Loucy (cell line): Measurements from ENCODE around the gene ZMYND15.

Source experiments
- EZH2phosphoT487 ChIP-seq: fragments of 200-600 bp; IDR thresholded peaks from 2 replicates; pipeline ENCODE4 v1.6.1; 2018; ENCODE audit warnings: antibody characterized with exemption, mild to moderate bottlenecking, moderate library complexity, borderline replicate concordance
- TF ChIP-seq, protein P1 (sequence below): fragments of 200-600 bp; sonication (generic); conservative IDR thresholded peaks from 2 replicates; pipeline ENCODE4 v1.5.1; 2014; ENCODE audit warnings: mild to moderate bottlenecking, antibody characterized with exemption, low read length

DNA sequence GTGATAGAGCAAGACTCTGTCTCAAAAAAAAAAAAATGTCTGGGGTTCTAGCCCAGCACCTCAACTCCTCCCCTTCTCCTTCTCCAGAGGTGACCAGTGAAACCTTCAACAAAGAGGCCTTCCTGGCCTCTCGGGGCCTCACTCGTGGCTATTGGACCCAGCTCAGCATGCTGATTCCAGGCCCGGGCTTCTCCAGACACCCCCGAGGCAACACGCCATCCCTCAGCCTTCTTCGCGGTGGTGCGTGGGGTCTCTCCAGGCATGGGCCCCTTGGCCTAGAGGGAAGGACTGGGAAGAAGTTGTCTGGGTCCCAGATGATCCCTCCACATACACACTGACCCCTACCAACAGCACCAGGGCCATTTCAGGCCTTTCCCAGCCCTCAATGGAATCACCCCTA is 3.6 kb downstream of the ZMYND15 start:
- no peak for TF ChIP-seq EZH2phosphoT487
- TF ChIP-seq, protein P1, sequence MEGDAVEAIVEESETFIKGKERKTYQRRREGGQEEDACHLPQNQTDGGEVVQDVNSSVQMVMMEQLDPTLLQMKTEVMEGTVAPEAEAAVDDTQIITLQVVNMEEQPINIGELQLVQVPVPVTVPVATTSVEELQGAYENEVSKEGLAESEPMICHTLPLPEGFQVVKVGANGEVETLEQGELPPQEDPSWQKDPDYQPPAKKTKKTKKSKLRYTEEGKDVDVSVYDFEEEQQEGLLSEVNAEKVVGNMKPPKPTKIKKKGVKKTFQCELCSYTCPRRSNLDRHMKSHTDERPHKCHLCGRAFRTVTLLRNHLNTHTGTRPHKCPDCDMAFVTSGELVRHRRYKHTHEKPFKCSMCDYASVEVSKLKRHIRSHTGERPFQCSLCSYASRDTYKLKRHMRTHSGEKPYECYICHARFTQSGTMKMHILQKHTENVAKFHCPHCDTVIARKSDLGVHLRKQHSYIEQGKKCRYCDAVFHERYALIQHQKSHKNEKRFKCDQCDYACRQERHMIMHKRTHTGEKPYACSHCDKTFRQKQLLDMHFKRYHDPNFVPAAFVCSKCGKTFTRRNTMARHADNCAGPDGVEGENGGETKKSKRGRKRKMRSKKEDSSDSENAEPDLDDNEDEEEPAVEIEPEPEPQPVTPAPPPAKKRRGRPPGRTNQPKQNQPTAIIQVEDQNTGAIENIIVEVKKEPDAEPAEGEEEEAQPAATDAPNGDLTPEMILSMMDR: no peak
